Duodenal mucosa (tissue), 2 donors: Measurements from ENCODE around the gene CBX8.
A peak's percentile ranks its signal among the peaks of the same experiment; 100 is the strongest.

ENCODE experiments used
- H3K27ac ChIP-seq: one replicate; pipeline ENCODE4 v1.7.0; 2013; ENCODE audit warnings: low read depth, low read length
- H3K27me3 ChIP-seq, 2 donors: one replicate each; pipeline ENCODE4 v1.7.0; 2013; ENCODE audit warnings: low read length in 2 of 2, control low read depth in 1 of 2; ENCODE audit not compliant: insufficient read depth in 2 of 2, control insufficient read depth in 1 of 2
- H3K36me3 ChIP-seq, 2 donors: one replicate each; pipeline ENCODE4 v1.7.0; 2013; ENCODE audit warnings: low read length in 2 of 2, control low read depth in 1 of 2; ENCODE audit not compliant: insufficient read depth in 2 of 2, control insufficient read depth in 1 of 2
- H3K4me1 ChIP-seq, 2 donors: one replicate each; pipeline ENCODE4 v1.7.0; 2013; ENCODE audit warnings: low read length in 2 of 2, control low read depth in 1 of 2; ENCODE audit not compliant: insufficient read depth in 2 of 2, control insufficient read depth in 1 of 2
- H3K4me3 ChIP-seq, 2 donors: one replicate each; pipeline ENCODE4 v1.7.0; 2013; ENCODE audit warnings: low read length in 2 of 2, low read depth in 1 of 2
- H3K9ac ChIP-seq, 2 donors: one replicate each; pipeline ENCODE4 v1.7.0; 2013; ENCODE audit warnings: low read length in 2 of 2, low read depth in 1 of 2
- H3K9me3 ChIP-seq, 2 donors: one replicate each; pipeline ENCODE4 v1.7.0; 2013; ENCODE audit warnings: low read length in 2 of 2, control low read depth in 1 of 2; ENCODE audit not compliant: control insufficient read depth in 1 of 2

Gene CBX8

GRCh38 chr17:79784353-79785016, 12.4 kb downstream of the CBX8 start:
- H3K9ac ChIP-seq, result no peak overlapping the region
- H3K36me3 ChIP-seq, result no peaks in the 10 kb centered on the region
- peaks cover 48 to 61% of the 10 kb centered on the region in 2 donors for H3K27me3 ChIP-seq
- H3K4me1 ChIP-seq, result no peaks in the 10 kb centered on the region
- no peak overlapping the region for H3K27ac ChIP-seq
- H3K9me3 ChIP-seq, result no peaks in the 10 kb centered on the region
- no peak overlapping the region for H3K4me3 ChIP-seq

DNA sequence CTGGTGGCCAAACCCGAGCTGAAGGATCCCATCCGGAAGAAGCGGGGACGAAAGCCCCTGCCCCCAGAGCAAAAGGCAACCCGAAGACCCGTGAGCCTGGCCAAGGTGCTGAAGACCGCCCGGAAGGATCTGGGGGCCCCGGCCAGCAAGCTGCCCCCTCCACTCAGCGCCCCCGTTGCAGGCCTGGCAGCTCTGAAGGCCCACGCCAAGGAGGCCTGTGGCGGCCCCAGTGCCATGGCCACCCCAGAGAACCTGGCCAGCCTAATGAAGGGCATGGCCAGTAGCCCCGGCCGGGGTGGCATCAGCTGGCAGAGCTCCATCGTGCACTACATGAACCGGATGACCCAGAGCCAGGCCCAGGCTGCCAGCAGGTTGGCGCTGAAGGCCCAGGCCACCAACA, 13.0 kb downstream of the CBX8 start:
- no peak overlapping the region for H3K4me3 ChIP-seq
- peaks cover 48 to 61% of the 10 kb centered on the region in 2 donors for H3K27me3 ChIP-seq
- H3K9me3 ChIP-seq, result no peaks in the 10 kb centered on the region
- H3K9ac ChIP-seq, result no peak overlapping the region
- no peak overlapping the region for H3K27ac ChIP-seq
- no peaks in the 10 kb centered on the region for H3K36me3 ChIP-seq
- H3K4me1 ChIP-seq, result peaks cover 4 to 5% of the 10 kb centered on the region in 2 donors

DNA sequence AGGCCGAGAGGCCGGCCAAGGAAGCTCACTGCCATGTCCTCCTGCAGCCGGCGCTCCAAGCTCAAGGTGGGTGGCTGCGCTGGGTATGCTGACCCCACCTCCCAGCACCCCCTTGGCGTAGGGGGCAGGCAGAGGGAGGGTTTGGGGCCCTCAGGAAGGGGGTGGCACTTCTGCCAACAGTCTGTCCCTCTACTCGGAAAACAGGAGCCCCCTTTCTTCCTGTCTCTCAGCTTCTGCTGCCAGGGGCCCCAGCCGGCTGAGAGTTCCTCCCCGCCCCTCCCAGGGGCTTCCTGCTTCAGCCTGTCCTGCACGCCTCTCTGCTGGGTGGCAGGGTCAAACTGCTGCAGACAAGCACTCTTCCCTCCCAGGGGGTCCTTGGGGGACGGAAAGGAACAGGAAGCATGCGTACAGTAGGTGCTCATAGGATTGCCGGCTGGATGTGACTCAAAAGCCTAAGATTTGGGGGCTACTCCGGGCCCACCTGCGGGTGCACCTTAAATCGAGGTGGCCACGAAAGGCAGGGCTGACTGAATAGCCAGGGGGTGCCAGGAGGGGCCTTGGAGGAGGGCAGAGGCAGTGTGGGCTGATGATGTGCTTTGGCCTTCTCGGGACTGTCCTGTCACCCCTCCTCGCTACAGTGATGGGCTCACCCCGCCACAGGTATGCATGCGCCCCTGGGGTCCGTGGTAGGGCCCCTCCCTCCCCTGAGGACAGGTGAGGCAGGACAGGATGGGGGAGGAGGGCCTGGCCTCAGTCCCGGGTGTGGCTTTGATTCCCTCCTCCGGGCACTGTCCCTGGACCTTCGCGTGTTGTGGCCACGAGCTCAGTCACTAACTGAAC, 14.9 kb downstream of the CBX8 start:
- Histone ChIP-seq H3K27me3 (peaks cover 44 to 58% of the 10 kb centered on the region in 2 donors), H3K4me3 (no peak overlapping the region), H3K9me3 (no peaks in the 10 kb centered on the region), H3K9ac (no peak overlapping the region), H3K27ac (no peak overlapping the region), H3K36me3 (no peaks in the 10 kb centered on the region), H3K4me1 (peaks cover 12 to 14% of the 10 kb centered on the region in 2 donors)

- Histone ChIP-seq H3K36me3 (no peaks in the 10 kb centered on the region), H3K27ac (no peak overlapping the region), H3K9me3 (no peaks in the 10 kb centered on the region), H3K9ac (no peak overlapping the region), H3K4me3 (no peak overlapping the region), H3K4me1 (peaks cover 16 to 17% of the 10 kb centered on the region in 2 donors), H3K27me3 (peaks cover 50 to 60% of the 10 kb centered on the region in 2 donors)
These were observed 15.7 kb downstream of the CBX8 start for GRCh38 chr17:79781012-79781650.

- Histone ChIP-seq H3K27me3 (peaks cover 64 to 67% of the 10 kb centered on the region in 2 donors), H3K9ac (no peak overlapping the region), H3K4me3 (no peak overlapping the region), H3K9me3 (no peaks in the 10 kb centered on the region), H3K27ac (no peak overlapping the region), H3K36me3 (no peaks in the 10 kb centered on the region), H3K4me1 (peaks cover 16 to 17% of the 10 kb centered on the region in 2 donors)
These were observed 17.1 kb downstream of the CBX8 start for GRCh38 chr17:79779661-79780365.

DNA sequence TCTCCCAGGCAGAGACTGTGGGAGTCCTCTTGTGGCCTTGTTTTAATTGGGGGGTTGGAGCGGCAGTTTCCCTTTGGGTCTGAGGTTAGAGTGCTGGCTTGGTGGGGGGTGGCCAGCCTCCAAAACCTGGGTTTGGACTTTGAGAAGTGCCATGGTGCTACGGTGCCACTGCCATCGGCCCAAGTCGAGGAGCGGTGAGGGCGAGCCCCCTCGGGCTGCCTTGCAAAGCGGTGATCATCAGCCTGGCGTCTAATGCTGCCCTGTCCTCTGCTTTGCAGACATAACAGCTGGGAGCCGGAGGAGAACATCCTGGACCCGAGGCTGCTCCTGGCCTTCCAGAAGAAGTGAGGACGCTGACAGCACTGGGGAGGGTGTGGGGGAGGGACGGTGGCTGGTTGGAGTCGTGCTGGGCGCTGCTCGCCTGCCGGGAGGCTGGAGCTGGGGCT, 17.8 kb downstream of the CBX8 start:
- Histone ChIP-seq H3K4me3 (peak overlapping the region in 1 of 2 donors; percentile 35), H3K9me3 (no peaks in the 10 kb centered on the region), H3K4me1 (peaks cover 16 to 17% of the 10 kb centered on the region in 2 donors), H3K9ac (no peak overlapping the region), H3K27ac (no peak overlapping the region), H3K27me3 (peaks cover 71 to 75% of the 10 kb centered on the region in 2 donors), H3K36me3 (no peaks in the 10 kb centered on the region)

GRCh38 chr17:79778504-79779083, 18.3 kb downstream of the CBX8 start:
- Histone ChIP-seq H3K27ac (no peak overlapping the region), H3K9ac (no peak overlapping the region), H3K9me3 (no peaks in the 10 kb centered on the region), H3K27me3 (peaks cover 73 to 78% of the 10 kb centered on the region in 2 donors), H3K4me3 (peak overlapping the region in 1 of 2 donors; percentile 35), H3K4me1 (peaks cover 16 to 17% of the 10 kb centered on the region in 2 donors), H3K36me3 (no peaks in the 10 kb centered on the region)

DNA sequence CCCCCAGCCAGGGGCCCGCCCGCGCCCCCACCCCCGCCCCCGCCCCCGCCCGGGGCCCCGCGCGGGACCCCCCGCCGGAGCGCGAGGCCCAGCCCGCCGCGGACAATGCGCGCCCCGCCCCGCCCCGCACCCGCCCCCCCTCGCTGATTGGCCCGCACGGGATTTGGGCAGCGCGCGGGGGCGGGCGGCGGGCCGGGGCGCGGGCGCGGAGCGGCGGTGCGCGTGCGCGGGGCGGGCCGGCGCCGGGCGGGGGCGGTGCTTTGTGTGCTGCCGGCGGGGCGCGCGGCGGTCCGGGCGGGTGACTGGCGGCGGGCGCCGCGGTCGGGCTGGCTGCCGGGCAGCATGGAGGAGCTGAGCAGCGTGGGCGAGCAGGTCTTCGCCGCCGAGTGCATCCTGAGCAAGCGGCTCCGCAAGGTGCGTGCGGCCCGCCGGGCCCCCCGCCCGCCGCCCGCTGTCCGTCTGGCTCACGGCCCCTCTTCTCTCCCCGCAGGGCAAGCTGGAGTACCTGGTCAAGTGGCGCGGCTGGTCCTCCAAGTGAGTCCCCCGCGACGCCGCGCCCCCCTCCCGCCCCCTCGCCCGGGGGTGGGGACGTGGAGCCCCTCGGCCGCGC, 18.9 kb downstream of the CBX8 start, which contains the start of gene CBX2:
TSS of gene CBX2 (plus strand) at position 255 of the 610 bp plus-strand sequence. CDS start at position 343, 88 bp downstream.
- no peak within 1 kb of the TSS for H3K9ac ChIP-seq
- no peaks in the 10 kb centered on the region for H3K9me3 ChIP-seq
- H3K4me1 ChIP-seq, result peaks cover 16 to 17% of the 10 kb centered on the region in 2 donors
- no peak within 1 kb of the TSS for H3K27ac ChIP-seq
- peak within 1 kb of the TSS; percentile 55 for H3K4me3 ChIP-seq
- H3K36me3 ChIP-seq, result no peaks in the 10 kb centered on the region
- H3K27me3 ChIP-seq, result peaks cover 77 to 81% of the 10 kb centered on the region in 2 donors
